SK-N-DZ (cell line): ENCODE results near the gene CYBRD1.

ENCODE experiments used
- DNase-seq: peaks from one replicate; pipeline ENCODE4 v3.0.0-alpha.2; 2015; ENCODE audit warnings: low spot score

CYBRD1 gene

DNA sequence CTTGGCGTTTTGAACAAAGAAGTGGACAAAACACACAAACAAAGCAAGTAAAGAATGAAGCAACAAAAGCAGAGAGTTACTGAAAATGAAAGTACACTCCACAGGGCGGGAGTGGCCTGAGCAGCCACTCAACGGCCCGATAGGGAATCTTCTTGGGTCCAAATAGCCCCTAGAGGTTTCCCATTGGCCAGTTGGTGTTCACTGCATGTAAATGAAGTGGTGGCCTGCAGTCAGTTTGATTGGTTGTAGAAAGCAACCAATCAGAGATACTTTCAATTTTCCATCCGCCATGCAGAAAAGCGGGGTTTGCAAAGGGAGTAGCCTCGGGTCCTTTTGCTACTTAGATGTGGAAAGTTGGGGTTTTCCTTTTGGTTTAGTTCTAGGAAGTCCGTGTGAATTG lies 31.6 kb downstream of the CYBRD1 start:
- peak; percentile 79 for DNase-seq

DNA sequence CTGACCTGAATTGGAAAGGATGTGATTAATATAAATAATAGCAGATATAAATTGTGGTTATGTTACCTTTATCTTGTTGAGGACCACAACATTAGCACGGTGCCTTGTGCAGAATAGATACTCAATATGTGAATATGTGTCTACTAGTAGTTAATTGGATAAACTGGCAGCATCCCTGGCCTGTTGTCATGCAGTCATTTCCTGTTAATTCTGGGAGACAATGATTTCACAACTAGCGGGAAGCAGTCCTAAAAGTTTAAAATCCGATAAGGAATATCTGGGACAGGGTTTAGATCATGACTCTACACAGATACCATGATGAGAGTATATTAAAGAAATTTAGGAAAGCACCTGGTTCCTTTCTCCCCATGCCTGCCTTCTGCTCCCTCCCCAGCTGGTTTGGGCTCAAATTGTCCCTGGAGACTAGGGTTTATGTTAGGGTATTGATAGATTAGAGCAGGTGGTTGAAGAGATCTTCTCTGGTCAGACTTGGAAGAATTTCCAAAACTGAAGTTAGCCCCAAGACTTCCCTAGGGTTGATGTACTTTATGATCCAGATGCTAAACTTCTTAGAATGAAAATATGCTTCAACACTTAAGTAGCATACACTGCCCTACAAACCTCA lies 32.8 kb downstream of the CYBRD1 start:
- no peak for DNase-seq

DNA sequence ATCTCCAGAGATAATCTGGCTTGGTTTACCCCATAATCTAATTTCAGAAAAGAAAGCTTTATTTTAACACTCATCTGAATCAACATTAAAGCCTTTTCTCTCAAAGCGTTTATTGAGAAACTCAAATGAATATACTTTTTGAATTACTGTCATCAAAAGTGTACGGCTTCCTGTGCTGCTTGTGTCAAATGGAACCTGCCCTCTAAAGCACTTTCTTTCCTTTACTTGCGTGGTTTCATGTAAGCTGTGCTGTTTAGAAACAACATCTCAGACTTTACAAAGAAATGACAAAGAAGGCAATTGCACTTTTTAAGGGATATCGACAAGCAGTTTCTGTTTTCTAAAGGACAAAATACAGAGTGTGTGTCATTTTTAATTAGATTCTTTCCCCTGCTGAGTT lies 35.1 kb downstream of the CYBRD1 start:
- DNase-seq: no peak

DNA sequence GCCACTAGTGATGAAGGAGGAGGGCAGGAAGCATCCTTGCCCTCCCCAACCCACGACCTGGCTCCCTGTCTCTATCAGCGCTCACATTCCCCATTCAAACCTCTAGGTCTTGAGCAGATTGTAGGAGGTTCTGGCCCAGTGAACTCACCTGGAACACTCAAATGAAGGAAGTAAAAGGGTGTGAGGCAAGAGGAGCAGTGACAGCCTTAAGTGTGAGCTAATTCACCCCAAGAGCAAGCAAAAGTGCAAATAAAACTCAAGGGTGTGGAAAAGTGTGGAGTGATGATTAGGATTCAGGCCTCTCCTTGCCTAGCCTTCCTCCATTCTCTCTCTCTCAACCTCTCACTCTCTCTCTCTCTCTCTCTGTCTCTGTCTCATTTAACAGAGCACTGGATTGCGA lies 41.0 kb downstream of the CYBRD1 start:
- DNase-seq: no peak

DNA sequence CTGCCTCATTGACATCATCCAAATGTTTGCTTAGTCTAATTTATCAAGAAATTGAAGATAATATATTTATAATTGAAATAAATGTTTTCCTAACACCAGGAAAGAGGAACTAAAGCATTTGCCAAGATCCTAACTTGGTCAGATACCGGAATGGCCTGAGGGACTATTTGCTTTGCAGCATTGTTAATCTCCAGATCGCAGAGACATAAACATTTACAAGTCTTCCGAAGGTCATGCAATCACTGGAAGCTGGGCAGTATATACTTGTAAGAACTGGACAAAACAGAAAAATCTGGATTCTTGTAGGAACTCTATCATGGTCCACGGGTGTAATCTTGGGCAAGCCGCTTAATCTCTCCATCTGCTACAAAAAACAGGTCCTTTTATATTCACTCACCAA lies 42.2 kb downstream of the CYBRD1 start:
- no peak for DNase-seq

DNA sequence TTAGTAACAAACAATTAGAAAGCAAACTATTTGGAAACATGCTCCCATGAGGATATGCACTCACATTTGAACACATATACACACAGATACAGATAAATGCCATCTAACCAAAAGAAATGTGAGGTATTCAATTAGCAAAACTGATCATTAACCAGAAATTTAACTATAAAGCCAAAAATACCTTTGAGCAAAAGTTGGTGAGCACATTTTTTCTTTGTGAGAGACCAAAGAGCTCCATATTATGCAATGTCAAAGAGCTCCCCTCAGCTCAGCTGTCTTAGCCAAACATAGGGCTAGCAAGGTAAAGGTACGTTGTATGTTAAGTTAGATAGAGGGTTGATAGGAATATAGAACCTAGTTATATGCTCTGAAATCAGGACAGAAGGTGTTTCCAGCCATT lies 43.8 kb downstream of the CYBRD1 start:
- no peak for DNase-seq

DNA sequence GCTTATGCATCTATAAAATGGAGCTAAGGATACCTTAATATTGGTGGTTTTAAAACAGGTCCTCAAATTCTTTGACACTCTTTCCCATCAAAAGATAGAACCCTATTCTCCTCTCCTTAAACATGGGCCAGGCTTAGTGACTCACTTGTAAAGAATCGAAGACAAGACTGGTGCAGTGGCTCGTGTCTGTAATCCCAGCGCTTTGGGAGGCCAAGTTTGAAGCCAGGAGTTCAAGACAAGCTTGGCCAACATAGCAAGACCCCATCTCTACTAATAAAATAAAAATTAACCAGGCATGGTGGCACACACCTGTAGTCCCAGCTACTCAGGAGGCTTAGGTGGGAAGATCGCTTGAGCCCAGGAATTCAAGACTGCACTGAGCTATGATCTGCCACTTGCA lies 44.5 kb downstream of the CYBRD1 start:
- no peak for DNase-seq

DNA sequence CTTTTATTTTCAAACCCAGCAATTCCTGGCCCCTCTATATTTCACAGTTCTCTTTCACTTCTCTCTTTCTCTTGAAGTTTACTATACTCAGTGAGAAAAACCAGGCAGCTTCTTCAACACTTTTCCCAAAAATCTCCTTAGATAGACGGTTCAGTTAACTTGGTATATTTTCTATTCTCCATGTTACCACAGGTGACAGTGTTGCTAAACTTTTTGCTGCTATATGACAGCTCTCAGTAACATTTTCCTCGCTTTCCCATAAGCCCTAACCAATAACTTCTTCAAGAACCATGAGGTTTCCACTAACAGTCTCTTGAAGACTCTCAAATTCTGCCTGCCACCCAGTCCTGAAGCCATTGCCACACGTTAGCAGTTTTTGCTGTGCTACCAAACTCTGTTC lies 45.8 kb downstream of the CYBRD1 start:
- no peak for DNase-seq

DNA sequence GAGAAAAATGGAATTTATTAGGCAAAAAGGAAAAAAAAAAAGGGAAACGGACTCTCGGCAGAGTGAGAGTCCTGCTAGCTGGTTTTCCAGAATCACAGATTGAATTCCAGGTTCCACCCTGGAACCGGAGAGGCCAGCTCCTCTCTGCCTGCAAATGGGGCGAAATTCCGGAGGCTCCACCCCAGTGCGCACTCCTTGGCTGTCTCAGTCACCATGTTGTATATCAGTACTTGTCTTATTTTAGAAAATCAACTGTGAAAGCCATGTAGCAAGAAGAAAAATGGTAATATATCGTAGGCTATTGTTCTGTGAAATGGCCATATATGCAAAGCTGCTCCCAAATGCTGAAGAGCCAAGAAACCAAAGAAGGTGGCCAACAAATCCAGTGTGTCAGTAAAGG lies 49.4 kb downstream of the CYBRD1 start:
- no peak for DNase-seq

DNA sequence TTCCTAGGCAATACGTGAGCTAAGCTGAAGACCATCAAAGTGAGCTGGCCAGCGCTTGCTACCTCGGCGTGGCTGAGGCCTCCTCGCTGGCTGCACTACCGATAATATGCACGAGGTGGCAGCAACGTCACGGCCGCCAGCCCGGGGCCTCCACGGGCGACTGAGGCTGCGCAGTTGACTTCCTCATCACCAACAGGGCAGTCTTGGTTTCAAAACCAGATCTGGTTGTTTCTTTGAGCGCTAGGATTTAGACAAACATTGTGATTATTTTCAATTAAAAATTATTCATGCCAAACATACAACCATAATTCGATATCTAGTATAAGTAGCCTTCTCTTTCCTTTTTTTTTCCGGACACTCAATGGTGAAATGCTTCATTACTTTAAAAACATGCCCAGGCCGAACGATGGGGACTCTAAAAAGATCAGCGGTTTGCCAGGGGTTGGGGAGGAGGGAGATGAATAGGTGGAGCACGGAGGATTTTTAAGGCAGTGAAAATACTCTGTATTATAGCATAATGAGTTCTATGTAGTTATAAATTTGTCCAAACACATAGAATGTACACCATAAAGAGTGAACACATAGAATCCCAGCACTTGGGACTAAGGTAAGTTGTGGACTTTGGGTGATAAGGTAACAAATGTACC lies 52.0 kb downstream of the CYBRD1 start:
- DNase-seq: peak; percentile 73

DNA sequence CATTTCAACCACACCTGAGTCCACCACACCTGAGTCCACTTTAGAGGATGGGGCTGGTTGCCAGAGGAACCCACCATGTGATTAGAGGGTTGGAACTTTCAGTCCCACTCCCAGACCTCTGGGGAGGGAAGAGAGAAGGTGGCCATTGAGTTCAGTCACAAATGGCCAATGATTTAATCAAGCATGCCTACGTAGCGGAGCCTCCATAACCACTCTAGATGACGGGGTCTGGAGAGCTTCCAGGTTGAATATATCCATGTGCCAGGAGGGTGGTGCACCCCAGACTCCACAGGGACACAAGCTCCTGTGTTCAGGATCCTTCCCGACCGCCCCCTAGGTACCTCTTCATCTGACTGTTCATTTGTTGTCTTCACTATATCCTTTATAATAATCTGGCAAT lies 53.3 kb downstream of the CYBRD1 start:
- DNase-seq: no peak

DNA sequence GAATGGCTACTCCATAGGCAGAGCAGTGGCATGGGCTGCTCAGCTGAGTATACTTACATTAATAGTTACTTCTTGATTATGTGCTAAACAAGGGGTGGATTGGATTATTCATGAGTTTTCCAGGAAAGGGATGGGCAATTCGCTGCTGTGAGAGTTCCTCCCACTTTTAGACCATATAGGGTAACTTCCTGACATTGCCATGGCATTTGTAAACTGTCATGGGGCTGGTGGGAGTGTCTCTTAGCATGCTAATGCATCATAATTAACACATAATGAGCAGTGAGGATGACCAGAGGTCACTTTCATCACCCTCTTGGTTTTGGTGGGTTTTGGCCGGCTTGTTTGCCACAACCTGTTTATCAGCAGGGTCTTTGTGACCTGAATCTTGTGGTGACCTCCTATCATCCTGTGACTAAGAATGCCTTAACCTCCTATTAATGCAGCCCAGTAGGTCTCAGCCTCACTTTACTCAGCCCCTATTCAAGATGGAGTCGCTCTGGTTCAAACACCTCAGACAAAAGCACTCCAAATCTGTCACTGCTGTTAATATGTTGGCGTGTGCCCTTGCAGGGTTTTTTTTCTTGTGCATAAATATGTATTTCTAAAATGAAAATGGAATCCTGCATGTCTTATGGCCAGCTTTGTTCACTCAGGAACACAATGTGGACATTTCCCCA lies 56.0 kb downstream of the CYBRD1 start:
- no peak for DNase-seq

DNA sequence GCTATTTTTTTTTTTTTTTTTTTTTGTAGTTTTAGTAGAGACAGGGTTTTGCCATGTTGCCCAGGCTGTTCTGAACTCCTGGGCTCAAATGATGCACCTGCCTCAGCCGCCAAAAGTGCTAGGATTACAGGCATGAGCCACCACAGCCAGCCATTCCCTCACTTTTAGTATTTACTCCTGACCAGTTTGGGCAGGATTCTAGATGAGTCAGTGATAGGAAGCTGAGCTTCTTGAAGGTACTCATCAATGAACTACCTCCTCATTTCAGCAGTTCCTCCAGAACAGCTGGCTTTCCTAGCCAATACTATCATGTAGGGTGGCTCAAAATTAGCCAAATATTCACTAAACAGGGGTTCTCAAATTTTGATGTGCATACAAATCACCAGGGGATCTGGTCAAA lies 57.2 kb downstream of the CYBRD1 start:
- DNase-seq: no peak

DNA sequence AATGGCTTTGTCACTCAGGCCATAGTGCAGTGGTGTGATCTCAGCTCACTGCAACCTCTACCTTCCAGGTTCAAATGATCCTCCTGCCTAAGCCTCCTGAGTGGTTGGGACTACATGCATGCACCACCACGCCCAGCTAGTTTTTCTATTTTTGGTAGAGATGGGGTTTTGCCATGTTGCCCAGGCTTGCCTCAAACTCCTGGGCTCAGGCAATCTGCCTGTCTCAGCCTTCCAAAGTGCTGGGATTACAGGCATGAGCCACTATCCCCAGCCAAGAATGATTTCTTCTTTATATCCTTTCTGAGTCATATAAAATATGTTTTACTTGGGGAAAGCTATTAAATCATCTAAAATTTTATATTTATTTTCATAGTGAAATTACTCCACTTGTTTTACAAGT lies 61.3 kb downstream of the CYBRD1 start:
- DNase-seq: no peak

DNA sequence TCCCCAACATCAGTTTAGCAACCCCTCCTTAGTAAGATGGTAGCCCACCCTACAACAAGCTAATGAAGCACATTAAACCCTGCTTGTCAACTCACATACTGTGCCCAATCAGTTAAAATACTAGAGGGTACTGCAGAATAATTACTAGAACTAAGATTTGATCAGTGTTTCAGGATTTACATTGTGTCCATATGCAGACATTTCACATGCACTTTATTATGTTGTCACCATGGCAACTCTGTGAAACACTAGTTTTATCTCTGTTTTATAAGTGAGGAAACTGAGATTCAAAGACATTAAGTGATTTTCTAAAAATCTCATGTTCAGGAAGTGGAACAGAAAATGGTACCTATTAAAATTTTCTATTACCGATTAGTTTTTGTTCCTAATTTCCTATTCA lies 61.7 kb downstream of the CYBRD1 start:
- no peak for DNase-seq

DNA sequence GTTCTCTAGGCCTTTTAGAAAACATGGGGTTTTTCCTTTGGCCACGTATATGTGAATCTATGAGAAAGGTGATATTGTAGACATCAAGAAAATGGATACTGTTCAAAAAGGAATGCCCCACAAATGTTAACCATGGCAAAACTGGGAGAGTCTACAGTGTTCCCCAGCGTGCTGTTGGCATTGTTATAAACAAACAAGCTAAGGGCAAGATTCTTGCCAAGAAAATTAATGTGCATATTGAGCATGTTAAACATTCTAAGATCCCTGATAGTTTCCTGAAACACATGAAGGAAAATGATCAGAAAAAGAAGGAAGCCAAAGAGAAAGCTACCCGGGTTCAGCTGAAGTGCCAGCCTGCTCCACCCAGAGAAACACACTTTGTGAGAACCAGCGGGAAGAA lies 64.9 kb downstream of the CYBRD1 start:
- DNase-seq: no peak

DNA sequence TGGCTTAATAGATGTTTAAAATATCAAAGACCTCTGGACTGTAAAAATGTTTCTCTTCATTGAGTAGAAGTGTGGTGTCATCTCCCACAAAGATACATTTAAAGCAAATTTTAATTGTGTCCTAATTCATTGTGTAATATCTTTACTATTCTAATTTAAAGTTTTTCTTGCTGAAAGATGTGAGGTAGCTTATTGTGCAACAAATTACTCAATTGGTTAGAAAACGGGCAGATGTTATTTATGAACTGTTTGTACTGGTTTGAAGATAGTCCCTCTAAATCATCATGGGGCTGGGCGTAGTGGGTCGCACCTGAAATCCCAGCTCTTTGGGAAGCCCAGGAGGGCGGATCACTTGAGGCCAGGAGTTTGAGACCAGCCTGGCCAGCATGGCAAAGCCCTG lies 65.3 kb downstream of the CYBRD1 start:
- DNase-seq: no peak

DNA sequence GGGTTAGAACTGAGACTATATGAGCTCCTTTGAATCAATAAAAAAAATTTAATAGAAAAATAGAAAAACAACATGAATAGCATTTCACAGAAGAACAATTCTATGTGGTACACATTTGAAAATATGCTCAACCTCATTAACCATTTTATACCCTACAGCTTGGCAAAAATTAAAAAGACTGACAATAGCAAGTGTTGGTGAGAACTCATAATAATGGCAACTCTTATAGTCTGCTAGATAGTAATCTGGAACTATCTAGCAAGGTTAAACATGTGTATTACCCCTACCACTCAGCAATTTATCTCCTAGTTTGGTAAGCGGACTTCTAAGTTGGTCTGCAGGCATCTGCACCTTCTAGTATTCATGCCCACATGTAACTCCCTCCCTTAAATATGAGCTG lies 67.8 kb downstream of the CYBRD1 start:
- no peak for DNase-seq

DNA sequence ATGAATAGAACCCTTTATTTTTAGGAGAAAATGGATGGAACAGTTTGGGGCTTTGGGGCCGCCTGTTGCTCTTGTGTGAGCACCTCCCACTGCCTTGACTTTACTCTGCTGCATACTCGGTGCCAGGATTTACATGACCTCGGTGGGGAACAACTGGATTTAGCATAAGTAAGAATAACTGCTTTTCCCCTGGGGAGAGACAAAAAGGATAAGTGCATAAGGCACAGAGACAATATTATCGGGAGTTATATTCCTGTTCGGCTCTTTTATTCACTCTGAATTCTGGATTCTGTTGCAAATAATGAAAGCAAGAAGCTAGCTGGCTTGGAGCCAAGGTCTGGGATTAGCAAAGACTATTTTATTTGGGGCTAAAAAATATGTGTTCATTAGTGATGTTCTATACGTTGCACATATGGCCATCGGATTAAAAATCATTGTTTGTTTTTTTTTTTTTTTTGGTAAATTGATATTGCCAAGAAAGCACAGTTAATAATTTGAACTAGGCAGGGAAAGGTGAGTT lies 69.8 kb downstream of the CYBRD1 start:
- no peak for DNase-seq

DNA sequence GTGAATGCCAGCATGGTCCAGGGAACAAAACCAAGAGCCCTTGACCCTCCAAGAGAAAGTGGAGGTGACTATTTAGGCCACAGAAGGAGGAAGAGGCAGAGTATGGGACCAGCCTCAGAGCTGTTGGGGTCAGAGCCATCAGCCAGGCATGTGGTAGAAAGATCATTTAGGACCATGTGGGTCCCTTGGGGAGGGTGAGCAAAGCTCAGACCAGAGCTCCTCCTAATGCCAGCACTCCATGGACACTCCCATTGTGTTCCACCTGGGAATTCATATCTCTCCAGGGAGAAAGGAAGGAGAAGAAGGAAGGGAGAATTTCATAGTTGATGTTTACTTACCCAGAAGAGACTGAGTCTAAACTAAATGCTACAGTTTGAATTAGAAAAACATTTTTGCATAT lies 73.2 kb downstream of the CYBRD1 start:
- no peak for DNase-seq

DNA sequence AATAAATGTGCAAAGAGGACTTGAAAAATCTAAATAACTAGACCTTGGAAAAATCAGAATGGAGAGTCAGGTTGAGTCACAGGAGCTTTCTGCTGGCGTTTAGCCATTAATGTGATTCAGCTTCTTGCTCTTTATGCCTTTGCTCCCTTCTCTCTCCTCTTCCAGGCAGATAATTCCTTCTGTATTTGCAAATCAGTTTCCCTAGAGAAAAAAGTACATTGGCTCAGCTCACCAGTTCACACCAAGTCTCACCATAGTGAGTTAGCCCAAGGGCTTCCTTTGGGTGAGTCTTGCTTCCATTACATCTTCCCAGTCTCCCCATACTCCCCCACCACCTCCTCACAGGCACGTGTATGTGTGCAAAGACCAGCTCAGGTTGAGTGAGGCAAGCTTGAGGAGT lies 73.6 kb downstream of the CYBRD1 start:
- DNase-seq: no peak

DNA sequence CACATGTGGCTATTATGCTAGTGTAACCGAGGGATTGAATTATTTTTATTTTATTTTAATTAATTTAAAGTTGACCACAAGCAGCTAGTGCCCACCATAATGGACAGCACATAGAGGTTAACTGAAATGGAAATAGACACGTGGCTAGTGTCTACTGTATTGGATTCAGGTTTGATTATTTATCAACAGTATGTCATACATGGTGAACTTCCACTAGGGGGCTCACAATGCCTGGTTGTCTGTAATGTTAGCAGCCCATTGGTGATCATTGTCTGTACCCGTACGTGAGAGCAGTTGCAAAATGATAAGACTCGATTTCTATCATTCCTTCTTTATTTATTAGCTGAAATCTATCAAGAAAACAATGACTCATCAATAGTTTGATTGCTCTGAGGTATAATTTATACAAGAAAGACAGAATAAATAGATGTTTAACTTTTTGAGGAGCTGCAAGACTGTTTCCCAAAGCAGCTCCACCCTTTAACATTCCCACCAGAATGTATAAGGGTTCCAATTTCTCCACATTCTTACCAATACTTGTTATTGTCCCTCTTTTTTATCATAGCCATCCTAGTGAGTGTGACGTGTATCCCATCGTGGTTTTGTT lies 76.5 kb downstream of the CYBRD1 start:
- DNase-seq: peak; percentile 78

DNA sequence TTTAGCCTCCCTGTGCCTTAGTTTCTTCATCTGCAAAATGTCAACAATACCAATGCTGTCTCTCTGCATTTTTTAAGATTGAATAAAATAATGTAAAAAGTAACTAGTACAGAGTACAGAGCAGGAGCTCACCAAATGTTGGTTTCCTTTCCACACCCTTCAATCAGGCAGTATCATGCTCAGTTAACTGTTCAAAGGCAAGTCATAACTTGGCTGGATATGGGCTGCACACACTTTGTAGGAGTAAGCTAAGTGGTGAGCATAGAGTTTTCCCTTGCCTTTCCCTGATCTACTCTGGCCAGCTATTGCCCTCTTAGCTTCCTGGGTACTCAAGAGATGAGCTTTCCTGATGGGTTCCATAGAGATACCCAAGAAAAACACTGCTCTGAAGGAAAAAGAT lies 77.9 kb downstream of the CYBRD1 start:
- no peak for DNase-seq
